ENCODE data around the gene ARRB1.

The ARRB1 gene

DNA sequence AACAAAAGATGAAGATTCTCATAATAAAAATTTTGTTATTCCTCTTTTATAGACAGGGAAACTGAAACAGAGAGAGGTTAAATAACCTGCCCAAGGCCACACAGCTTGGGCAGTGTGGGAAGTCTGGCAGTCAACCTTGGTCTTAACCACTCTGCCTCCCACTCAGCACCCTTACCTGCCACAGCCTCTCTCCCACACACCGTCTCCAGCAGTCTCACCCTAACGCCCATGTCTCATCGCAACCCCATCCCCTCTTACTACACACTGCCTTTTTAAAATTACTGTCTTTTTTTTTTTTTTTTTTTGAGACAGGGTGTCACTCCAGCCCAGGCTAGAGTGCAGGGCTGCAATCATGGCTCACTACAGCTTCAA lies 25.0 kb downstream of the ARRB1 start:
- Histone ChIP-seq H3K4me3 (ENCODE audit: low read depth, low read length, poor library complexity, severe bottlenecking) (no peak overlapping the region), H3K4me1 (ENCODE audit: insufficient read depth, low read length, severe bottlenecking) (no peaks in the 10 kb centered on the region), H3K79me2 (ENCODE audit: insufficient read depth, low read length) (no peaks in the 10 kb centered on the region), H3K9me2 (ENCODE audit: low read depth, low read length) (no peaks in the 10 kb centered on the region), H3K9me3 (ENCODE audit: low read length) (no peaks in the 10 kb centered on the region), H2AFZ (ENCODE audit: low read length) (no peak overlapping the region), H3K9ac (ENCODE audit: low read length) (no peak overlapping the region), H3K27ac (ENCODE audit: low read depth, low read length, poor library complexity, severe bottlenecking) (no peak overlapping the region), H3F3A (ENCODE audit: insufficient read depth, low read length) (no peaks in the 10 kb centered on the region), H3K36me3 (ENCODE audit: insufficient read depth, low read length) (no peaks in the 10 kb centered on the region), H3K27me3 (ENCODE audit: insufficient read depth, low read length) (no peaks in the 10 kb centered on the region), H3K4me2 (ENCODE audit: low read length) (no peak overlapping the region), H4K20me1 (ENCODE audit: insufficient read depth, low read length) (no peaks in the 10 kb centered on the region)
- TF ChIP-seq, protein P1, sequence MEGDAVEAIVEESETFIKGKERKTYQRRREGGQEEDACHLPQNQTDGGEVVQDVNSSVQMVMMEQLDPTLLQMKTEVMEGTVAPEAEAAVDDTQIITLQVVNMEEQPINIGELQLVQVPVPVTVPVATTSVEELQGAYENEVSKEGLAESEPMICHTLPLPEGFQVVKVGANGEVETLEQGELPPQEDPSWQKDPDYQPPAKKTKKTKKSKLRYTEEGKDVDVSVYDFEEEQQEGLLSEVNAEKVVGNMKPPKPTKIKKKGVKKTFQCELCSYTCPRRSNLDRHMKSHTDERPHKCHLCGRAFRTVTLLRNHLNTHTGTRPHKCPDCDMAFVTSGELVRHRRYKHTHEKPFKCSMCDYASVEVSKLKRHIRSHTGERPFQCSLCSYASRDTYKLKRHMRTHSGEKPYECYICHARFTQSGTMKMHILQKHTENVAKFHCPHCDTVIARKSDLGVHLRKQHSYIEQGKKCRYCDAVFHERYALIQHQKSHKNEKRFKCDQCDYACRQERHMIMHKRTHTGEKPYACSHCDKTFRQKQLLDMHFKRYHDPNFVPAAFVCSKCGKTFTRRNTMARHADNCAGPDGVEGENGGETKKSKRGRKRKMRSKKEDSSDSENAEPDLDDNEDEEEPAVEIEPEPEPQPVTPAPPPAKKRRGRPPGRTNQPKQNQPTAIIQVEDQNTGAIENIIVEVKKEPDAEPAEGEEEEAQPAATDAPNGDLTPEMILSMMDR (IDR thresholded peaks at IDR 0.05; ENCODE audit: low read length): no peak
- no peak for TF ChIP-seq EZH2 (IDR thresholded peaks at IDR 0.05; ENCODE audit: borderline replicate concordance, low read length)

DNA sequence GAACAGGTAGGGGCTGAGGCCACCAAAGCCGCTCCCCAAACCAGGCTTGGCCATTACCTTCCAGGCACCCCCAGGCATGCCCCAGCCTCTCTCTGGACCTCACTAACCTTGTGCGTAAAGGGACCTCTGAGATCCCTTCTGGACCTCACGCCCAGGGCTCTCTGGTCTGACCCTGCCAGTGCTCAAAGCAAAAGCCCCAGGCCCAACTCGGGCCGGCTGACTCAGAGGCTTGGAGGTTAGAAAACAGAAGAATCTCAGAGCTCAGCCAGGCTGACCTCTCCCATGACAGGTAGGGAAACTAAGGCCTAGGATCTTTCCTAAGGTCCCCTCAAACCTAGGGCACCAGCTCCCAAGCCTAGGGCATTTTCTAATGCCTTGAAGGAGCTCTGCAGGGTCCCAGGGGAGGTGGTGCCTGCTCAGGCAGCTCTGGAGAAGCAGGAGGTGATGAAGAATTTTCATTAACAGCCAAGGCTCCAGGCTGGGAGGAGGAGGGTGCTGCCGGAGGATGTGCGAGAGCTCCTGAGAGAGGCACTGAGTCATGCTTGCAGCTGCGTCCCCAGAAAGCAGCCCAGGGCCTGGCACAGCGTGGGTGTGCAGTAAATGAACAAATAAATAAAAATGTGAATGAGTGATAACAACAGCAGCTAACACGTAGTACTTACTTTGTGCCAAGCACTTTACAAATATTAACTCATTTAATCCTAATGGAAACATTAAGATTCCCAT lies 25.6 kb downstream of the ARRB1 start:
- Histone ChIP-seq H3K36me3 (ENCODE audit: insufficient read depth, low read length) (no peaks in the 10 kb centered on the region), H3K9me3 (ENCODE audit: low read length) (no peaks in the 10 kb centered on the region), H4K20me1 (ENCODE audit: insufficient read depth, low read length) (no peaks in the 10 kb centered on the region), H3K4me1 (ENCODE audit: insufficient read depth, low read length, severe bottlenecking) (no peaks in the 10 kb centered on the region), H3K79me2 (ENCODE audit: insufficient read depth, low read length) (no peaks in the 10 kb centered on the region), H3K4me3 (ENCODE audit: low read depth, low read length, poor library complexity, severe bottlenecking) (no peak overlapping the region), H3K9ac (ENCODE audit: low read length) (no peak overlapping the region), H3F3A (ENCODE audit: insufficient read depth, low read length) (no peaks in the 10 kb centered on the region), H3K9me2 (ENCODE audit: low read depth, low read length) (no peaks in the 10 kb centered on the region), H3K27ac (ENCODE audit: low read depth, low read length, poor library complexity, severe bottlenecking) (no peak overlapping the region), H2AFZ (ENCODE audit: low read length) (no peak overlapping the region), H3K27me3 (ENCODE audit: insufficient read depth, low read length) (no peaks in the 10 kb centered on the region), H3K4me2 (ENCODE audit: low read length) (no peak overlapping the region)
- TF ChIP-seq EZH2 (IDR thresholded peaks at IDR 0.05; ENCODE audit: borderline replicate concordance, low read length): no peak
- TF ChIP-seq, protein P1 (IDR thresholded peaks at IDR 0.05; ENCODE audit: low read length): no peak

DNA sequence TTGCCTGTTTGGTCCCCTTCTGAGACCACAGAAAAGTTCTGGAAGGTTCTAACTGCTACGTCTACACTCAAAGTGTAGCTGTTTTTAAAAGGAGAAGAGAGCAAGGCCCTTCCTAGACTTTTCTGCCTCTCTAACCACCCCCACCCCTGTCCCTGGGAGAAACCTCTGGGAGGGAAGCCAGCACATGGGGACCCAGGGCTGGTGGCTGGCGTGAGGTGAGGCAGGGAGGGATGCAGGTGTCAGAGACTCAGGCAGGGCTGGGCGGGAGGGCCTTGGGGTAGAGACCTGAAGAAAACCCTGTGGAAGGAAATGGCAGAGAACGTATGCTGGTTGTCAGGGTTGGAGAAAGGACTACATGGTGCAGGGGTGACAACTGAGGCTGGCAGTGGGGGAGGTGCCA lies 26.7 kb downstream of the ARRB1 start:
- Histone ChIP-seq H4K20me1 (ENCODE audit: insufficient read depth, low read length) (no peaks in the 10 kb centered on the region), H3F3A (ENCODE audit: insufficient read depth, low read length) (no peaks in the 10 kb centered on the region), H3K4me2 (ENCODE audit: low read length) (no peak overlapping the region), H3K79me2 (ENCODE audit: insufficient read depth, low read length) (no peaks in the 10 kb centered on the region), H3K4me3 (ENCODE audit: low read depth, low read length, poor library complexity, severe bottlenecking) (no peak overlapping the region), H3K9me3 (ENCODE audit: low read length) (no peaks in the 10 kb centered on the region), H3K27ac (ENCODE audit: low read depth, low read length, poor library complexity, severe bottlenecking) (no peak overlapping the region), H3K27me3 (ENCODE audit: insufficient read depth, low read length) (no peaks in the 10 kb centered on the region), H3K4me1 (ENCODE audit: insufficient read depth, low read length, severe bottlenecking) (no peaks in the 10 kb centered on the region), H3K36me3 (ENCODE audit: insufficient read depth, low read length) (no peaks in the 10 kb centered on the region), H3K9ac (ENCODE audit: low read length) (no peak overlapping the region), H3K9me2 (ENCODE audit: low read depth, low read length) (no peaks in the 10 kb centered on the region), H2AFZ (ENCODE audit: low read length) (no peak overlapping the region)
- TF ChIP-seq EZH2 (IDR thresholded peaks at IDR 0.05; ENCODE audit: borderline replicate concordance, low read length): no peak
- TF ChIP-seq, protein P1 (IDR thresholded peaks at IDR 0.05; ENCODE audit: low read length): no peak

All from OCI-LY1 (cell line).